Activated CD4-positive, alpha-beta T cell treated with anti-CD3 and anti-CD28 coated beads, Interleukin-2, amount 50 U/mL, for 48 hours (primary cell): ENCODE results near the gene SHROOM3.
"Not testable (repeated sequence)": the region's sequence is repeated elsewhere in the genome, so short reads cannot be mapped to it uniquely, and the experiment has no call there.

Experiments
- DNase-seq, 2 experiments: peaks; one replicate each; pipeline ENCODE4 v3.0.0-alpha.2; 2020

The SHROOM3 gene

DNA sequence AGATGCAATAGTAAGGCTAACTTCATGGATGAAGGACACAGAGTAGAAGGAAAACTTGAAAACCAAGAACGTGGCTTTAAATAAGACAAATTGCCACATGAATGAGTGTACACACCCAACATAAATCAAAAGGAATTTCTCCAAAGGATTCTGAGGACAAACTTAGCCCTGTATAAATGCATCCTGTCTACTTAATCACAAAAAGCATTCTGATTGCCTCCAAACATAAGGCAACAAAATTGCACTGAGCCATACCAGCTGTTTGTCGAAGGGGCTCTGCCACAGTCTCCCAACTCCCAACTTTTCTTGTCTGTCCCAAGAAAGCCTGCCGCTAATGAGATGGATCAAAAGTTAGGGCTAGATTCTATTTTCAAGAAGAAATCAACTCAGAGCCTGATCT, 268.6 kb downstream of the SHROOM3 start:
- DNase-seq, result no peak

DNA sequence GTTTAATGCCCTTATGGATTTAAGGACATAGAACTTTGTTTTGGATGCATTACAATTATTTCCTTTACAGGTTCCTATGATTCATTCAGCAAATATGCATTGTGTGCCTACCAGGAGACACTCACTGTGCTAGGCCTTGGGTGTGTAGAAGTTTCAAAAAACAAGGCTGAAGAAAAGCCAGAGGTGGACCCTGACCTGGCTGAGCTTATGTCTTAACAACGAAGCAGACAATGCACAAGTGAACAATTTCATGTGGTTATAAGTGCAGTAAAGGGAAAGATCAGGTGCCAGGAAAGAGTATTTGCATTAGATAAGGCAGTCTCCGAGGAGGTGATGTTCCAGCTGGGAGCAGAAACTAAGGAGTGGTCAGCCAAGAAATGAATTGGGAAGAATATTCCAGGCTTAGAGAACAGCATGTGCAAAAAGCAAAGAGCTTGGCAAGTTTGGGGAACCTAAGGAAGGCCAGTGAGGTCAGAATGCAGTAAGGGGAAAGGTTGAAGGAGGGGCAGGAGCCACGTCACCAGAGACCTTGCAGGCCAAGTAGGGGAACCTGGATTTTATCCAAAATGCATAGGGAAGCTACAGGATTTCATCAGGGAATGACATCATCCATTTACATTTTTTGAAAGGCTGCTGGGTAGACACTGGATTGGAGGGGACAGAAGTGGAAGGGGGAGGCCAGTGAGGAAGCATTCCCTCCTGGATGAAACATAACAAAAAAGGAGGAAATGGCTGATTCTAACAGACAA, 269.3 kb downstream of the SHROOM3 start:
- DNase-seq, result no peak

DNA sequence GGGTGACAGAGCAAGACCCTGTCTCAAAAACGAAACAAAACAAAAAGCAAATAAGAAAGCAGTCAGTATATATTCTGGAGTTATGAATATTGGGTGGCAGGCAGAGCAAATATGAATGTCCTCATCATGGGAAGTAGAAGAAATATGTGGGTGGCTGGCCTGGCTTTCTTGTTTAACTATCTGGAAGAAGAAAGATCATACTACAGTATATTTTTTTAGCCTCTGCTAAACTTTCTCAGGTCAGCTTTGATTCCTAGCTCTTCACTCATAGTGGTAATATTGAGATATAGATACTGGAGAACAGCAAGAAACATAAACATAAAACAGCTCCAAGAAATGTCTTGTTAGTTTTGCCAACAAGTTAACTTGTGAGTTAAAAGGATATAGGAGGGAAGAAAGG, 270.4 kb downstream of the SHROOM3 start:
- no peak for DNase-seq

DNA sequence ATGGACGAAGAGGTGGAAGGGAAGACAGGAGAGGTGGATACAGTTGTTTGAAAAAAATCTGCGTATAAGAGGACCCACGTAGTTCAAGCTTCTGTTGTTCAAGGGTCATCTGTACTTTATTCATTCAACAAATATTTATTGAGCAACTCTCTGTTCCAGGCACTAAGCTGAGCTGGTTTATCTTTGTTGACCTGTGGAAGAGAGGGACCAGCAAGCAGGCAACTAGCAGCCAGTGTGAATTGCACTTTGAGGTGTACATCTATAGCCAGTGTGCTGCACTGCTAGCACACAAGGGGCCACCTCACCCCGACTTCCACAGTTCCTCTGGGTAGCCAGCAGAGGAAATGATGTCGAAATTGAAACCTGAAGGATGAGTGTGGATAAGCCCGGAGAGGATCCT, 271.6 kb downstream of the SHROOM3 start:
- no peak for DNase-seq

DNA sequence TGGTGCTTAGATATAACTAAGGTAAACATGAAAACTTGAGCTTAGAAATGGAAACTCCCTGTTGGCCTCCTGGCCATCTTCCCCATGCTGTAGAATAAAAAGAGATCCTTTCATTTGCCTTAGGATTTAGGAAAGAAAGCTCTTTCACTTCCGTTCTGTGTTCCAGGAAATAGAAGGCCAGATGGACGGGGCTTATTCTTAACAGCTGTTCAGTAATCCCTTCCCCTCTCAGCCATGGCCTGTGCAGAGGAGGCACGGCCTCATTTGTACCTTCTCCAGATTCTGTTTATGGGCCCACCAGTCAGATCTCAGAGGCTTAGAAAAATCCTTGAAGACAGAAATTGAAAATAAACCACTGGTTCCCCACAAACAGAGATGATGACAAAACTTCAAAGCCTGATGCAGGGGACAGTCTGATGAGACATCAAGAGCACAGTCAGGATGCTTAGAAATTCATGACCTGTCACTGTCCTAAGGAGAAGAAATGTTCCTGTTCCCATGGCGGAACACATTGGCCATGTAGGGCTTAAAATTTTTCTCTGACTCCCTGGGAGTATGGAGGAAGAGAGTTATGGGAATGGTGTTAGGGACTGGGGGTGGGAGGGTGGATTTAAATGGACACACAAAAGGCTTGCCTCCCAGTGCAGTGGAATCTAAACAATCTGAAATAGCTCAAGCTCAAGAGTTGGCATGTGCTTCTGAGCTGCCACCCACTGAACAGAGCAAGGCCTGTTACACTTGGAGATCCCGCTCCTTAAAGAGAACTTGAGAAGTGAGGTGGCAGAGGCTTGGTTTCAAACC, 274.1 kb downstream of the SHROOM3 start:
- DNase-seq, result no peak

DNA sequence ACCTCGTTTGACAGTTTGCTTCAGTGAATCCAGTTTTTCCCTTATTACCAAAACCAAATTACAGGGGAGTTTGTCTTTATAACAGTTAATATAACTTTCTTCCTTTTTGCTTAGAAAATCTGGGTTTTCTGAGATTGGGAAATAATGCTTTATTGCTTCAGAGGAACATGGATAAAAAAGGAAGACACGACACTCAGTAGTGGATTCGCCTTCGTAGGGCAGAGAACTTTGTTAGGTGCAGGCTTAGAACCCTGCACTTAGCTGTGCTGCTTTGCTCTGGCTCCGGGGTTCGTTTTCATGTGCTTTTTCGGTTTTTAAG, 274.7 kb downstream of the SHROOM3 start:
- DNase-seq, result no peak

DNA sequence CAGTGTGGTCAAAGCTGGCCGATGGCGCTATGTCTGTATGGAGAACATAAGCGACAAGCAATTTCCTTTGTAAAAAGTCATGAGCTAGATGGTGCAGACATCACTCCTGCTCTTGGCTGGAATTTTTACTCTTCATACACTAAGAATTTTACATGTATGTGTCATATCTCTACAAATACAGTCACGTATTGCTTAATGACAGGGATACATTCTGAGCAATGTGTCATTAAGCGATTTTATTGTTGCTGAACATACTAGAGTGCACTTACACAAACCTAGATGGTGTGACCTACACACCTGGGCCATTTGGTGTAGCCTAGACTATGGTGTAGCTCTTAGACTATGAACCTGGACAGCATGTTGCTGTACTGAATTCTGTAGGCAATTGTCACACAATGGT, 277.5 kb downstream of the SHROOM3 start:
- DNase-seq, result no peak

DNA sequence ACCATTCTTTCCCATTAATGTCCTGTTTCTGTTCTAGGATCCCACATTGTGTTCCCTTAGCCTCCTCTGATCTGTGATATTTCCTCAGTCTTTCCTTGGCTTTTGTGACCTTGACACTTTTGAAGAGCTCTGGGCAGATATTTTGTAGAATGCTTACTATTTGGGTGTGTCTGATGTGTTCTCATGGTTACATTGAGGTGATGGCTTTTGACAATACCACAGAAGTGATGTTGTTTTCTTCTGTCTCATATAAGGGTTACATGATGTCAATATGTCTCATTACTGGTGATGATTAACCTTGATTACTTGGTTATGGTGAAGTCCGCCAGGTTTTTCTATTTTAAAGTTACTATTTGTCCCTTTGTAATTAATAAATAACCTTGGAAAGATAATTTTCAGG, 279.2 kb downstream of the SHROOM3 start:
- no peak for DNase-seq

DNA sequence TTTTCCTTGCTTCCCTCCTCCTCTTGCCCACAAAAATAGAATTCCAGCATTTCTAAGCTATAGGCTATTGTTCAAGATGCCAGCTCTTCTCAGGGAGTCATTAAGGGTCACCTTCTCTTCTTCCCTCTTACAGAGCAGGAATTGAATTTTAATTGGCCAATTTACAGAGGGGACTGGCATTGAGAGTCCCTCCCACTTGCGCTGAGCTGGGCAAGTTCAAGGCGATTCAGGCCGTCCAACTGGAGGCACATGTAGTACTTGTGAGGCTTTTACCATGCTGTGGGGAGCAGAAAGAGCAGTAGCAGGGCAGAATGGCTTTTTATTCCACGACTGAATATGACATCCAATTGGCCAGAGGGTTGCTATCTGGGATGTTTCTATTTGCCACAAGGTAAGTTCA, 281.0 kb downstream of the SHROOM3 start:
- DNase-seq, result no peak

DNA sequence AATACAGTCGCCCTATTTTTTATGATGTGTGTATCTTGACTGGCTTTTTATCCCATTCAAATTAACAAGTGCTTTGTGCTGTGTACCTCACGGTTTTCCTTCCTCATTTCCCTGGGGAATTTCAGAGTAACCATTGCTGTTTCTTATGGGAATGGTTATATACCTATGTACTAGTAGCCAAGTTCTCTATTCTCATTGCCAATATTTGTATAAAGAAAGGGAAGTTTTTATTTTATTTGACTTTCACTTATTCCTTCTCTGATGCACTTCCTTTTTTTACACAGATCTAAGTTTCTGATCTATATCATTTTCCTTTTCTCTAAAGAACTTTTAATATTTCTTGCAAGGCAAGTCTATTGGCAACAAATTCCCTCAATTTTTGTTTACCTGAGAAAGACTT, 281.6 kb downstream of the SHROOM3 start:
- DNase-seq, result no peak

DNA sequence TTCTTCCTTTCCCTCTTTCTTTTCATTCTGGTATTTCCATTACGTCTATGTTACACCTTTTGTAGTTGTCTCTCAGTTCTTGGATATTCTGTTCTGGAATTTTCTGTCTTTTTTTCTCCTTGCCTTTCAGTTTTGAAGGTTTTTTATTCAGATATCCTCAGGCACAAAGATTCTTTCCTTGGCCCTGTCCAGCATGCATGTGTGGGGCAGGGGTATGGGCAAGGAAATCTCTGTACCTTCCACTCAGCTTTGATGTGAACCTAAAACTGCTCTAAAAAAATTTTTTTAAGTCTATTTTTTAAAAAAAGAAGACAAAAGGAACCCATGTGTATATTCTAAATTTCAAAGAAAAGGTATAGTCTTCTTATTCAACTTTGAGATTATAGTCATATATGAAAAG, 282.4 kb downstream of the SHROOM3 start:
- no peak for DNase-seq

DNA sequence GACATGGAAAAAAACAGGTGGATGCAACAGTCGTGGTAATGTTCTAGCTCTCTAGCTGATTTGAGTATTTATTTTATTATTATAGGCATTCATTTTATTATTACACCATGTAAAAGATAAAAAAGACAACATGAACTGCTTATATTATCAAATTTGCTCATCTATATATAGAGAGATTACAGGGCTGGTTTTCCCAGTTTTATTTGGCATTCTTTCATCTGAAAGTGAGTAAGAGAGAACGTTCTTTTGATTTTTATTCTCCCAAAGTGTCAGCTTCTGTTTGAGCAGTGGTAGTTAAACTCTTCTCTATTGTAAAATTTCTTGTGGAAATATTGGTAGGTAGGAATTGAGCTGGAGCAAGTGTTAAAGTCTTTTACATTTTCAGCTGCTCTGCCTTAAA, 283.0 kb downstream of the SHROOM3 start:
- DNase-seq, result no peak

DNA sequence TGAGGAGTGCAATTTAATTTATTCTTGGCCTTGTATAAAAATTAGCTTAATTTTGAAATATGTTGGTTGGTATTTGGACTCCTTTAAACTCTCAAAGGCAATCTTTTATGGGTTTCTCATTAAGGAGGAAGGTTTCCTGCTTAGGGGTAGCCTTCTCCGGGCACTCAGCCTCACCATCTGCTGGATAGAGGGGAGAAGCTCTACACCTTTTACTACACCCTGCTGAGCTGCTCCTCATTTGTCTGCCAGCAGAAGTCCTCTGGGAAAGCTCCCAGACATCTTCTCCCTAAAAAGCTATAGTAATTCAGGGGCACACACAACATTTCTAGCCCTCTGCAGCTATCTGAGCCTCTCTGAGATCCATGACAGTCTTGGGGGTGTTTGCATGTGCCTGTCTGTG, 283.8 kb downstream of the SHROOM3 start:
- DNase-seq, result no peak

DNA sequence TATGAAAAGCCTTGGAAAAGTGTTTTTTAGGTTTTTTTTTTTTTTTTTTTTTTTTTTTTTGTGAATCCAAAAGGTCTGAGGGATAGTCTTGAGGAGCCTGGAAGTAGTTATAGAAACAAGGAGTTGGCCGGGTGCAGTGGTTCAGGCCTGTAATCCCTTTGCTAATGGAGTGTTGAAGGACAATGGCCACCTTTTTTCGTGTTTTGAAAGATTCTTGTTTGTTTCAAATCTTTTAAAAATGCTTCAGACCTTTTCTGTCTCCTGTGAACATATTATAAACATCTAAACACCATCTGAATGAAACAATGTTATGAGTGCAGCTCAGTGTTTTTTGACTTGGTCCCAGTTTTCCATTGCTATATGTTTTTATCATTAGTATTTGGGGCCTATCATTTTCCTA, 285.1 kb downstream of the SHROOM3 start:
- DNase-seq, result no peak

DNA sequence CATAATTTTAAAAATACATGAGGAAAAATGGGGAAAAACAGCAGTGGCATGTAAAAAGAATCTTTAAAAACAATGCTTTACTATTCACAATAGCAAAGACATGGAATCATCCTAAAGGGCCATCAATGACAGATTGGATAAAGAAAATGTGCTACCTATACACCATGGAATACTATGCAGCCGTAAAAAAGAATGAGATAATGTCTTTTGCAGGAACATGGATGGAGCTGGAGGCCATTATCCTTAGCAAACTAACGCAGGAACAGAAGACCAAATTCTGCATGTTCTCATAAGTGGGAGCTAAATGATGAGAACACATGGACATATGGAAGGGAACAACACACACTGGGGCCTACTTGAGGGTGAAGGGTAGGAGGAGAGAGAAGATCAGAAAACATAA, 287.1 kb downstream of the SHROOM3 start:
- not testable (repeated sequence) for DNase-seq

DNA sequence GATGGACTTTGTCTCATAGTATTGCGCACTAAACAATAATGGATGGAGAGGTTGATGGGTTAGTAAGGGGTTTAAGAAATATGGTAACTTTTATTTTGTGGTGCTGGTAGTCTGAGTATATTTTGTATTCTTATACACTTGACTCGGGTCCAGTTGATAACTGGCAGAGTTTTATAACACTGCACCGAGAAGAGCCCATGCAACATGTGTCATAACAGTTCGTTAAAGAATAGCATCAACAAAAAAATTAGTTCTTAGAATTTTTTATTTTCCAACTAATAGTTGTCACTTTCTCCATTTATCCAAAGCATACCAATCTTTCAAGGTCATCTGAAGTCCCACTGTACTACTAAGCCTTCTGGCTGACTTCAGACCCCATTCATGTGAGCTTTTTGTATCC, 287.8 kb downstream of the SHROOM3 start:
- DNase-seq, result no peak

DNA sequence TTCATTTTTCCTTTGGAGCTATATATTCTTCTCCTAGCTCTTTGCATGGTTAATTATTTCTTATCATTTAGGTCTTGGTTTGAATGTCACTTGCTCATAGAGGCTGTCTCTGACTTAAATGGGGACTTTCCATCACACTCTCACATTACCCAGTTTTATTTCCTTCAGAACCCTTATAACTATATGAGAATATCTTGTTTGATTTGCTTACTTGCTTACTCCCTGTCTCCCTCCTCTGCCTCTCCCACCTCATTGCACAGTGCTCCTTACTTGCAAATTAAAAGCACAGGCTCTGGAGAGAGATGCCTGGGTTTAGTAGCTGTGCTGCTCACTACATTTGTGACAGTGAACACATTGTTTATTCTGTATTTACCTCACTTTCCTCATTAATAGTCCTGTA, 288.3 kb downstream of the SHROOM3 start:
- no peak for DNase-seq

DNA sequence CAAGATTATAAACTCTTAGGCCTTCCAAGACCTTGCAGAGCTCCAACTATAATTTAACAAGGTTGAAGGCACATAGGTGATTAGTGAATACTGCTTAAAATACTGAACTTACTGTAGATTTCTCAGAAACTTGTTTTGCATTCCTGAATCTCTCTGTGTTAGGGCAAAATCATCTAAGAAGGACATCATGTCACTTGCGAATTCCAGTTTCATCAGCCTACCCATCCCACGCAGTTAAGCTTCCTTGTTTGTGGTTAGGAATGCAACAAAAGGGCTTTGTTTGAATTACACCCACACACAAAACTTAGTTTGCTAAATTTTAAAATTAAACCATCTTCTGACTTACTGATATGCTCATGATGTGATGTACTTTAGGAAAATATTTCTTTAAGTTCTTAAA, 288.9 kb downstream of the SHROOM3 start:
- no peak for DNase-seq

DNA sequence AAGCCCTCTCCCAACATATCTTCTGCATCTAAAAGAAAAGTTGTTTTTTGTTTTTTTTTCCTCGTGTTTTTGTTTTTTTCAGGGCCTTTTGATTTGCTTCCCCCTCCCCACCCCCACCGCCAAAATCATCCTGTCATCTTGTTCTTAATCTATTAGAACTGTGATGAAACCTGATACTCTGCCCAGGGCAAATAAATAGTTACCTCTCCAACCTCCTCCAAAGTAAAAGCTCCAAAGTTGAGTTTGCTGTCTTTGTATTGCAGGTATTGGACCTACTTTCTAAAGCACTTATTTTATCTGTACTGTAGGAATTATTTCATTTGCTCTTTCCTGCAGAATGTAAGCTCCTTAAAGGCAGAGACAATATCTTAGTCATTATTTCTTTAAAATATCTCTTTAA, 290.0 kb downstream of the SHROOM3 start:
- DNase-seq, result no peak

DNA sequence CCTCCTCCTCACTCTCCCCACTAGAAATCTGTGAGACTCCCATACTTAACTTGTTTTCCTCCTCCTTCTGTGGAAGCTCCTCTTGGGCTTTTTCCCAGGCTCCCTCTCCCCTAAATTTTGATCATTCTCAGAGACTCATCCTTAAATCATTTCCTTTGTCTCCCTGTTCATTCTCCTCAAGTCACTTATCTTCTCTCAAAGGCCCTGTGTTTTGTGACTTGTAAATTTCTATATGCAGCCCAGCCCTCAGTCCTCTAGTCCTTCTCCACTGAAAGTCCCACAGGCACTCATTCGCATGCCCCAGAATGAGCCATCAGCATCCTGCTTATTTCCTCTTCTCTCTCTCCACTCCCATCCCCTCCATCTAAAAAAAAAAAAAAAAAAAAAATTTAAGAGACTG, 291.1 kb downstream of the SHROOM3 start:
- DNase-seq, result no peak

DNA sequence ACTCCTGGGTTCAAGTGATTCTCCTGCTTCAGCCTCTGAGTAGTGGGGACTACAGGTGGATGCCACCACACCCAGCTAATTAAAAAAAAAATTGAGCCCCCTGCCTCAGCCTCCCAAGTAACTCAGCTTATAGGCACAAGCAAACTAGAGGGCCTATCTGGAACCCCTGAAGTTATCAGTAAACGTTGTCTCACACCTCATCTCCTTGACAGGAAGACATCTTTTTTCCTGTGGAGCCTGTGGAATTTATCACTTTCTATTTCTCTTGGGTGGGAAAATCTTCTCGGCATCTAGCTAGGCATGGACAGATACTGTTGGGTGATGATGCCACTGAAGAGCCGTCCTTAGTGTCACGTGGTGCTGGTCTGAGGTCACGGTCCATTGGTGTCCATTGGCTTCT, 291.6 kb downstream of the SHROOM3 start:
- DNase-seq, result no peak

DNA sequence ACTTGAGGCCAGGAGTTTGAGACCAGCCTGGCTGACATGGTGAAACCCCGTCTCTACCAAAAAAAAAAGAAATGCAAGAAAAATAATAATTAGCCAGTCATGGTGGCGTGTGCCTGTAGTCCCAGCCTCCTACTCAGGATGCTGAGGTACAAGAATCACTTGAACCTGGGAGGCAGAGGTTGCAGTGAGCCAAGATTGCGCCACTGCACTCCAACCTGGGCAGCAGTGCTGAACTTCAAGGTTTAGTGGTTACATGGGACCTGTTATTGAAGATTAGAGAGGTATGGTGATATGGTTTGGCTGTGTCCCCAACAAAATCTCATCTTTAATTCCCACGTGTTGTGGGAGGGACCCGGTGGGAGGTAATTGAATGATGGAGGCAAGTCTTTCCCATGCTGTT, 292.9 kb downstream of the SHROOM3 start:
- not testable (repeated sequence) for DNase-seq

DNA sequence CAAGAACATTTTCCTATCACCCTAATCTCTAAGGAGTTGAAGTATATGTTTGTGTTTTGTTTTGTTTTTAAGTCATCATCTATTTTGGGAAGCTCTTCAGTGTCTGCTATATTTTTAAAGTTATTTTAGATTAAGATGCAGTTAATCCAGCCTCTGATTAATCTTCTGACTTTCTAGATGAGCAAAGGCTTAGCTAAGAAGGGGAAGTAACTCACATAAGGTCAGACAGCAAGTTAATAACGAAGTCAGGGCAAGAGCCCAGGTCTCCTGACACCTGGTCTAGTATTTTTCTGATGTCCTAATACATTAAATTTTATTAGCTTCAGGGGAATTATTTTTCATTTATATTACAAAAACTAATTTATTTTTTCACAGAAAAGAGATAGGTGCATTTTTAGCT, 294.4 kb downstream of the SHROOM3 start:
- no peak for DNase-seq

DNA sequence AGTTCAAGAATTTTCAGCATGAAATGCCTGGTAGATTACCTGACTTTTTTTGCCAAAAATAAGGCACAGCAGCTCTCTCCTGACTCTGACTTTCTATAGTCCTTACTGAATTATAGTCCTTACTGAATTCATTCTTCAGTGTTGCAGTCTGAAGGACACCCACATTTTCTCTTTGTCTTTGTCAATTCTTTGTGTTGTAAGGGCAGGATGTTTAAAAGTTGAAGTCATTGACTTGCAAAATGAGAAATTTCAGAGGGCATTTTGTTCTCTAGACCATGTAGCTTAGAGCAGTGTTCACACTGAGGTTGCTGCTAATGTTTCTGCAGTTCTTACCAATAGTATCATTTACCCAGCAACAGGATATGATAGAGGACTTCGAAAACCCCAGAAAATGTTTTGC, 295.0 kb downstream of the SHROOM3 start:
- DNase-seq, result no peak

DNA sequence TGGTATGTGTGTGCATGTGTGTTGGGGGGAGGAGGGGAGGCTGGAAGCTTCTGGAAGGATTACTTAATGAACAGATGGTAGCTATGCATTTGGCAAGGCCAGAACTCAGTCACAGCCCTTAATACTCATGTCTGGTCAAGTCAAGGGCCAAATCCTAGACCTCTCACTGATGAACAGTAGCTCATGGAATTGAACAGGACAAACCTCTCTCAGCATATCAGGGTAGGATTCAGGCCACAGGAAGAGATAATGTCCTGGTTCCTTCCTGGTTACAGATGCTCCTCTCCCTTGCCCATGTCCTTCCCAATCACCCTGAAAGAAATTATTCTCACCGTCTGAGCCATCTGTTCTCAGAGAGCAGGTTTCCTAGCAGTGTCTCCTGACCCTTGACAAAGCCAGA, 297.2 kb downstream of the SHROOM3 start:
- no peak for DNase-seq
